Stimulated activated CD4-positive, alpha-beta T cell treated with anti-CD3 and anti-CD28 coated beads, Interleukin-12 subunit alpha, Interleukin-12 subunit beta, amount 100 ng/mL, for 4 hours (primary cell): ENCODE results near the gene TMEM184B.

Experiments
- DNase-seq: peaks from one replicate; pipeline ENCODE4 v3.0.0-alpha.2; 2020

Gene TMEM184B

GRCh38 chr22:38305471-38306448, 33.0 kb upstream of the TMEM184B start:
- DNase-seq: peak; percentile 31

GRCh38 chr22:38304526-38304925, 31.7 kb upstream of the TMEM184B start:
- no peak for DNase-seq

GRCh38 chr22:38303974-38304373, 31.2 kb upstream of the TMEM184B start:
- DNase-seq: no peak

DNA sequence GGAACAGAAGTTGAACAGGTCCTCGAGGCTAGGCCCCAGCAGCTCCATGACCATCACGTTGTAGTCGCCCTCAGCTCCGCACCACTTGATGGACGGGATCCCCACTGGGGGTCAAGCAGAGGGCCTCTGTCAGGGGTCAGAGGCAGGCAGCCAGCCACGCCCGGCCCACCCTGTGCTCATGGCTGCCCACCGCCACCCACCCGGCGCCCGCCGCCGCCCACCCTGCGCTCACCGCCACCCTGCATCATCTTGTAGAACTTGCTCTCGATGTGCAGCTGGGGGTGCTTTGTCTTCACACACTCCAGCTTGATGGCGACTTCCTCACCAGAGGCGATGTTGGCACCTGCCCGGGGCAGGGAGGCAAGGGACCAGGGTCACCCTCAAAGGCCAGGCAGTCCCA, 30.1 kb upstream of the TMEM184B start:
- no peak for DNase-seq

- DNase-seq: no peak
Observed at GRCh38 chr22:38300946-38301345, 28.1 kb upstream of the TMEM184B start.

DNA sequence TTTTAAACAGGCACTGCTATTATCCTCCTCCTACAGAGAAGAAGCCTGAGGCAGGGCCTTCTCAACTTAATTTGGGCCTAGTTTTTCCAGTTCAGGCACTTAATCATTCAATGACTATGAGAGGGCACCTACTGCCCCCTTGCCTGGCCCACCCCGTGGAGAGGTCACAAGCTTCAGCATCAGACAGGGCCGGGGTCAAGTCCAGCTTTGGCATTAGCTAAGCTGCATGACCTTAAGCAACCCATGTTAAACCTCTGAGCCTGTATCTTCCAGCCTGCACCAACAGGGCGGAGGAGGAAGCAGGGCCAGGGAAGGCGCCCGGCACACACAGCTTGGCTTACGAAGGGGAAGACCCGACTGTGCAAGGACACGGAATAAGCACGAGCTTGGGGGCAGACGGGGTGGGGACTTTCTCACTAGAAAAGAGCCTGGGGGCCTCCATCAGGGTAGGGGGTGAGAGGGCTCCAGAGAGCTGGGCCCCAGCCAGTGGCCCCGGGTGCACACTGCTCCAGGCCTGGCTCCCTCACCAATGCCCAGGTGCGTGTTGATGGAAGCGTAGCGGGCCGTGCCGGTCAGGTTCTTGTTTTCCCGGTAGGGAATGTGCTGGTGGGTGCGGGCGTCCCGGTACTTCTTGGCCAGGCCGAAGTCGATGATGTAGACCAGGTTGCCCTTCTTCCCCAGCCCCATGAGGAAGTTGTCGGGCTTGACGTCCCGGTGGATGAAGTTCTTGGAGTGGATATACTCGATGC, 27.6 kb upstream of the TMEM184B start:
- DNase-seq: no peak

DNA sequence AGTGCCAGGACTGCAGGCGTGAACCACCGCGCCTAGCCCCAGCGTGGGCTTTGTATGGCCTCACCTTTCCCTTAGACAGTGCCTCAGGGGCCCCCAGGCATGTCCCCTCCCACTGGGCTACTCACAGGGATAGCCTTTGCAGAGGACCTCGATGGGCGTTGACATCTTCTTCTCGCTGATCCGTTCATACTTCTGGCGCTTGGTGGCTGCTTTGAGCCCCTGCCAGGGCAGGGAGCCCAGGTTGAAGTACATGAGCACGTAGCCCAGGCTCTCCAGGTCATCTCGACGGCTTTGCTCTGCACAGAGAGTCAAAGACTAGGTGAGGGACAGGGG, 26.9 kb upstream of the TMEM184B start:
- no peak for DNase-seq

- DNase-seq: peak; percentile 48
Observed at GRCh38 chr22:38298312-38299005, 25.6 kb upstream of the TMEM184B start.

DNA sequence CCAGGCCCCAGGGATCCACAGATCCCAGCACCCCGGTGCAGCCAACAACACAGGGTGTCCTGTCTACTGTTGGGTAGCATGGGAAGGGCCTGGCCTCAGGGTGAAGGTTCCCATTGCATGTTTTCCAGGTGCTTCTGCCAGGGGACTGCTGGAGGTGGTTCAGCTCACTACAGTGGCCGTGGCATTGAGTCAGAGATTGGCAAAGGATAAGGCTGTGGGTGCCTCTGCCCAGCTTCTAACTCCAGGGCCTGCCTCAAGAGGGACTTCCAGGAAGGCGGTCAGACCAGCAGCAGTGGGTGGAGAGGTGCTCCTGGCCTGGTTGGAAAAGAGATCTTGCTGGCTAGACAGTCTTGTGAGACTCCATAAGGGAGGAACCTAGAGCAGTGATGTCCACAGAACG, 23.6 kb upstream of the TMEM184B start:
- no peak for DNase-seq

- no peak for DNase-seq
Observed at GRCh38 chr22:38295863-38296262, 23.1 kb upstream of the TMEM184B start.

- DNase-seq: no peak
Observed at GRCh38 chr22:38295339-38295738, 22.5 kb upstream of the TMEM184B start.

DNA sequence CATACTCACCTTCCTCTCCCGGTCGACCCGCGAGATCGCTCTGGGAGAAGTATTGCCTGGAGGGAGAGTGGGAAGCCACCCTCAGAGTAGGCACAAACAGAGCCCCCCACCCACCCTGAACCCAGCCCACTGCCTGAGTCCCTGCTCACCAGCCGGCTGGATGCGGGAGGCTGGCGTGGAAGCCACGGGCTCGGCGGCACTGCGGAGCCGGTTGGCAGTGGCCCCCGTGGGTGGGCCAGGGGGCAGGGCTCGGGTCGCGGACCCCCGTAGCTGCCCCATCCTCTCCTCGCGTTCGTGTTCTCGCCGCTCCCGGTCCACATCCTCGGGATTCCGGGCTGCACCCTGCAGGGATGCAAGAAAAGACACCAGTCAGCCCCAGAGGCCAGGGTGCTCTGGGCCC, 21.4 kb upstream of the TMEM184B start:
- DNase-seq: no peak

DNA sequence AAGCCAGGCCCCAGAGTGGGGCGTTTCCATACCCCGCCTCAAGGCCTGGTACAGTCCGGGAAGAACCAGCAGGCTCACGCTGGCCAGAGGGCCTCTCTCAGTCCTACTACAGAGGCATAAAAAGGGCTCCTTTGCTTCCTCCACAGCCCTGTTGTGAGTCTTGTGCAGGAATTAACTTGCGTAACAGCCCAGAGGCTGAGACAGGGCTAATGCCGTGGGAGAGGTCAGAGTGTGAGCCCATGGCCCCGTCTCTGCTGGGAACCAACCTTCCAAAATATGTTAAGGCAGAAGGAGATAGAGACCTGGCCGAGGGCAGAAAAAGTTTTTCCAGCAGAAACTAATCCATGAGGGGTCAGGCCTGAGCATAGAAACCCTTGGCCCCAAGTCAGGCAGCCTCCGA, 19.9 kb upstream of the TMEM184B start:
- DNase-seq: no peak

- no peak for DNase-seq
Observed at GRCh38 chr22:38291201-38291777, 18.5 kb upstream of the TMEM184B start.

DNA sequence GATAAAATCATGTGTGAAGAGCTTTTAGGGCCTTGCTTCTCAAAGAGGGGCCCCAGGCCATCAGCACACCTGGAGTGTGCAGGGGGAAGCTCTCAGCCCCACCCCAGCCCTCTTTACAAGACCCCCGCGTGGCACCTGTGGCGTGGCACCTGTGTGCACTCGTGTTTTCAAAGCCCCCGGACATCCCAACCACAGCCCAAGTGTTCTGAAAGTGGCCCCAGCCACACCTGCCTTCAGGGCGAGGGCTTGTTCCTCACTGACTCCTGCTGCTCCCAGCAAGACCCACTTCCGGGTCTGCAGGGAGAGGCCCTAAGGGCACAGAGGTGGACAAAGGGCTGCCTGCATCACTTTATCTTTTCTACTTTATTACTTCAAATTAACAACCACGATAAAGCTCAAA, 17.5 kb upstream of the TMEM184B start:
- DNase-seq: no peak

DNA sequence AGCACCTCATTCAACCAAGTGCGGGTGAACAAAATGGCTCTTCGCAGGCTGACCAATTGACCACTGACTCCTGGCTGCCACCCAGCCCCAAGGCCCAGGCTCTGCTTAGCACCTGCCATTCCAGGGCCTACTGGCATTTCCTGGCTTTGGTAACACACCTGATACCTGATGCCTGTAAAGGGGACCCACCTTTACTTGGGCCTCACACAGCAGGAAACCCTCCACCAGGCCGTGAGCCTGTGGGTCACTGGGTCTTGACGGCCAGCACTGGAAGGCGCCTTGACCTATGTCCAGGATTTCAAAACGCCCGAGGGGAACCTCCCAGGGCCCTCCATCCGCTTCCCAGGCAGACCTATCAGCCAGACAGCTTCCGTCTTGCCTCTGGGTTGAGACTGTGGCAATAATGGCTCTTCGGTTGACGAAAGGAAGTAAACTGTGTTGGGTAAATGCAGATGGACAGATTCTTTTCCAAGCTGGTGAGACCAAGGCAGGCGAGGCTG, 16.8 kb upstream of the TMEM184B start:
- no peak for DNase-seq

- DNase-seq: no peak
Observed at GRCh38 chr22:38286915-38287669, 14.3 kb upstream of the TMEM184B start.

GRCh38 chr22:38285018-38285417, 12.2 kb upstream of the TMEM184B start:
- no peak for DNase-seq

GRCh38 chr22:38284042-38284402, 11.2 kb upstream of the TMEM184B start:
- no peak for DNase-seq

GRCh38 chr22:38282397-38282796, 9.6 kb upstream of the TMEM184B start:
- DNase-seq: no peak

DNA sequence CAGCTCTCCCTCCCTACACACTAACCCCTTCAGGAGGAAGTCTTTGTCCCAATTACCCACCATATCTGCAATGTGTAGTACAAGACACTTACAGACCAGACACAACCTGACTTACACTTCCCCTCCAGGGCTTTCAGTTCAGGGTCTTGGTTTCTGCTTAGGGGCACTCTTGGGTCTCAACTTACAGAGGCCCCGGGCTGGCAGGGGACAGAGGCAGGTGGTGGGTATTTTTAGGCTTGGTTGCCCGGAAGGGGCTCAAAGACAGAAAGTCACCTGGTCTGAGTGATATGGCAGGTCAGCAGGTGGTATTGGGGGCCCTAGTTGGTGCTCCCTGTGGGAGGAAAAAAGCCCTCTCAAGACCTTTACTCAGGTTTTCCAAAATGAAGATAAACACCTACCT, 3.4 kb upstream of the TMEM184B start:
- no peak for DNase-seq

DNA sequence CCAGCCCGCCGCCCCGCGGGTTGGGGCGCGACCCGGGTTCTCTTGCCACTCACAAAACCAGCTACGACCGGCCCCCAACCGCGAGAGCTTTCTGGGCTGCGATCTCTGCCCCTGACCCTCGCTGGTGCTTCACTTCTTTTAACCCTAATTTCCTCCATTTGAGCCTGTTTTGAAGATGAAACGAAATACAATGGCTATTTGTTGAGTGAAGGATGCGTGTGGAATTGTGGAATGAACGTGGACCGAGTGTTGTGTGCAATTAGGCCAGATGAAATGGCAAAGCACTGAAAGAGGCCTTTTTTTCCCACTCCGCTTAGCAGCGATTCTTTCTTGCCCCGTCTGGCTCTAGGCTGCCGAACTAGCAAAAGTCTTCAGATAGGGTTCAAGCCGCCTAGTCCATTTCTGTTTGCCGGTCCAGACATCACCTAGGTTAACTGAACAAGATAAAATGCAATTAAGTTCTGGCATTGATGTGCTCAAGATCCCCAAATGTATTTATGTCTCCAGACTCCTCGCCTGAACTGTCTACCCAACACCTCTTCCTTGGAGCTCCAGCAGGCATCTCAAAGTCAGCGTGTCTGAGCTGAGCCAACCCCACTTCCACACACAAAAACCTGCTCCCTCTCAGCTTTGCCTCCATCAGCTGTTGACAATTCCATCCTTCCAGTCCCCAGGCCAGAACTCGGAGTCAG, 471 bp upstream of the TMEM184B start:
- DNase-seq: no peak
